SK-MEL-5 (cell line): Measurements from ENCODE around the gene PITX1. TPM values are rescaled to one million over a fixed set of nuclear protein-coding genes. Genes with fewer than 3 reads are reported as not detected.
"Not testable (repeated sequence)": the region's sequence is repeated elsewhere in the genome, so short reads cannot be mapped to it uniquely, and the experiment has no call there.

Experiments
- DNase-seq: peaks from one replicate; pipeline ENCODE4 v3.0.0-alpha.2; 2016; ENCODE audit warnings: low read depth, low spot score
- in situ Hi-C: cut with HindIII; loops from 2 replicates; pipeline ENCODE4 v1.10.0; 2016; ENCODE audit warnings: low sequenced_read_pairs, high pct_unique_total_duplicates, low pct_unique_long_range_greater_than_20kb
- polyA plus RNA-seq, 2 experiments: library from polyadenylated mRNA; depleted of rRNA; stranded (reverse); fragments of >200 nt; gene quantifications; 2 replicates each; pipeline ENCODE4 v1.2.3, GENCODE V29; 2015
- total RNA-seq: library from RNA; depleted of rRNA; stranded (reverse); fragments of >200 nt; shearing (Covaris generic); gene quantifications from 2 replicates; pipeline ENCODE4 v1.2.3, GENCODE V29; 2014; rRNA removed

The PITX1 gene
- 0.11 and 0.18 TPM in 2 replicates for total RNA-seq
- 0.30 and 0.51 TPM in 2 replicates for polyA plus RNA-seq (2015; cell fraction: cytosol; rRNA removed)
- polyA plus RNA-seq (2015; cell fraction: nucleus; rRNA removed): not detected in 2 replicates

DNA sequence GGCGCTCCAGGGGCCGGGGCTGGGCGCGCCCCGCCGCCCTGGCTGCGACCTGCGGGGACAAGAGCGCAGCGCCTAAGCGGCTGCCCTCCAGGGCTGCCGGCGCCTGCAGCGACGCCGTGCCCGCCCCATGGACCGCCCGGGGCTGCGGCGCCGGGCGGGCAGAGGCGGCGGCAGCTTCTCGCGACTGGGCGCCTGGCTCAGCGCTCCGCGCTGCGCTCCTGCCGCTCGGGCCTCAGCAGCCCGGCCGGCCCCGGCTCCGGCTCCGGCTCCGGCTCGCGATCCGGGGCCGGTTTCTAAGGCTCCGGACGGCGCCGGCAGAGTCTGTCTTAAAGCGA lies at the start of gene PITX1:
Gene PITX1, minus strand, starts transcription at position 328 of the 335 bp plus-strand sequence. CDS start 347 bp downstream, outside the sequence.
- no peak for DNase-seq
- in situ Hi-C loops: no loop called here

DNA sequence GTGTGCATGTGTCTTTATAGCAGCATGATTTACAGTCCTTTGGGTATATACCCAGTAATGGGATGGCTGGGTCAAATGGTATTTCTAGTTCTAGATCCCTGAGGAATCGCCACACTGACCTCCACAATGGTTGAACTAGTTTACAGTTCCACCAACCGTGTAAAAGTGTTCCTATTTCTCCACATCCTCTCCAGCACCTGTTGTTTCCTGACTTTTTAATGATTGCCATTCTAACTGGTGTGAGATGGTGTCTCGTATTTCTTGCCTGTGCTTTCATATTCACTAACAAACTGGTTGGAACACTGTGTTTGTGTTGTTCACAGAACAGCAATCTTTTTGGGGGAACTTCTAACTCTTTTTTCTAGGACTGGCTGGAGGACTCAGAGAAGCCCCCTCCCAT lies 49.3 kb upstream of the PITX1 start:
- in situ Hi-C loops, DNase-seq: not testable (repeated sequence)

DNA sequence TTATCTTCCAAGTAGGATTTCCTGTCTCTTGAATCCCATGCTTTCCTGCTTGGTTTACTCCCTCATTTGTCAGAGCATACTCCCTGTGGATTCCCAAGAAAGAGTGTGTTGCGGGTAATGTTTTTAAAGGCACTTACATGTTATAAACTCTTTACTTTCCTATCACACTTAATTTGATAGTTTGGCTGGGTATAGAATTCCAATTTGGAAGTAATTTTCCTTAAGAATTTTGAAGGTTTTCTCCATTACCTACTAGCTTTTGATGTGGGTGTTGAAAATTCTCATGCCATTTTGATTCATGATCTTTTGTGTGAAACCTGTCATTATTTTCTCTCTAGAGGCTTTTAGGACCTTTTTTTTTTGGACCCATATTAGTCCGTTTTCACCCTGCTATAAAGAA lies 47.2 kb upstream of the PITX1 start:
- no peak for DNase-seq
- in situ Hi-C loops: no loop called here

DNA sequence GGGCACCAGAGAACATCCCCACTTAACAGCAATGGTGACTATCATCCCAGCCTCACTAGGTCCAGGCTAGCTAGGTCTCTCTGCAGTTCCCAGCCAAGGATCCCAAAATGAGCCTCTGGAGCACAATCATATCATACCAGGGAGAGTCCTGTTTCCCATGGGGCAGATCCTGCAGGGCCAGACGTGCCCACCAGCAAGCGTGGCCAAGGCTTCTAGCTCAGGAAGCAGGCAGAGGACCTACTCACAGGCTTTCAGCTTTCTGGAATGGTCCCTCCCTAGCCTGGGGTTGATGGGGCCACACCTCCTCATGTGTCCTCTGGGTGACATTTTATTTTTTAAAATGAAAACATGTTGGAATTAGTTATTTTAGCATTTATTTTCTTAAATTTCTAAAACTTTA lies 45.7 kb upstream of the PITX1 start:
- DNase-seq: no peak
- in situ Hi-C loops: no loop called here

DNA sequence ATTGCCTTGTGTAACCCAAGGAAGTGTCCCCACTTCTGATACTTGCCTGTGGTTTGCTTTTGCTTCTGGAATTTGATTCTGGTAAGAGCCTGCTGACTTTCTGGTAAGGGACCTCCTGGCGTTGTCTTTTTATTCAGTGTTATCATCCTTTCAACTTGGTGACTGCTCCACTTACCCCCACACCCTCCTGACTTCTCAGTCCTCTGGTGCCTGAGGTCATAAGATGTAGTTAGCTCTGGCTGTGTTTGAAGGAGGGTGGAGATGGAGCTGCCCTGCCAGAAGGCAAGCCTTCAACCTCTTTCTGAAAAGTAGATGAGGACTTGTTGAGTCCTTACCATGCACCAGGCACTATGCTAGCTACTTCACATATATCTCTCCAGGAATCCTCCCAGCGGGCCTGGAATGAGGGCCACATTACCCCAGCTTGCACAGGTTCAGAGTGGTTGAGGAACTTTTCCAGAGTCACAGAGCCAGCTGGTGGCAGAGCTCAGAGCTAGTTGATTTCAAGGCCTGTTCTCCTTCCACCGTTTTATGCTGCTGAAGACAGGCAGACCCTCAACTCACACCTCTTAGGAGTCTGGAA lies 45.2 kb upstream of the PITX1 start:
- in situ Hi-C loops: no loop called here
- no peak for DNase-seq

DNA sequence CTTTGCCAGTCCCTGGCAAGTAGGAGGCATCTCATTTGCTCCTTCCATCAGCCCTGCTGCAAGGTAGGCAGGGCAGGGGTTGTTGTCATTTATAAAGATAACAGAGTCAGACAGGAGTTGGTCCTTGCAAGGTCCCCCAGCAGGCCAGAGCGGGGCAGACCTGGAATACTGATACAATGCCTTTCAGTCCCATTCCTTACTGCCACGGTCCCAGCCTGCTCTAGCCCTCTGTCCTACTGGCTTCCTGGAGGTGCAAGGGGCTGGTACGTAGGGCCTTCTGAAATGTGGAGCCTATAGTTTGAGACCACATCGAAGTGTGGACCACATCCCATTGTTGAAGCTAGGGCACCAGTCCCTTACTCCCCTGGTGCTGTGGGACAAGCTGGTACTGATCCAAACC lies 42.8 kb upstream of the PITX1 start:
- DNase-seq: no peak
- in situ Hi-C loops: no loop called here

DNA sequence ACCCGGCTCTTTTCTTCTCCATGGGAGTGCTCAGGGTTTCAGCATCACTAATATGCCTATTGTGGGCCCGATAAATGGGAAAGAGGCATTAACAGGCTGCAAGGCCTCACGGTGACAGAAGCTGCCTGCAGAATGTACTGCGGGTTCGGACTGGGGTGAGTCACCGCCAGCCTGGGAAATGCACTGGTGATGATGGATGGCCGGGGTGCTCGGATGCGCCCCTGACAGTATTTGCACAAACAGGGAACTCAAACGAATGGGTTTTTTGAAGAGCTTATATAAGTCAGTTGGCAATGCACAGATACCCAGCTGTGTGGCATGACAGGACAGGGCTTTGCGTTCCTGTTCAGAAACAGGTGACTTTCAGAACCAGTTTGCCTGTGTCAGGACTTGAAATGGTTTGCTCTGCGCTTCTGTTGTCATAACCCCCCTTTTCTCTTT lies 42.0 kb upstream of the PITX1 start:
- in situ Hi-C loops: no loop called here
- no peak for DNase-seq

DNA sequence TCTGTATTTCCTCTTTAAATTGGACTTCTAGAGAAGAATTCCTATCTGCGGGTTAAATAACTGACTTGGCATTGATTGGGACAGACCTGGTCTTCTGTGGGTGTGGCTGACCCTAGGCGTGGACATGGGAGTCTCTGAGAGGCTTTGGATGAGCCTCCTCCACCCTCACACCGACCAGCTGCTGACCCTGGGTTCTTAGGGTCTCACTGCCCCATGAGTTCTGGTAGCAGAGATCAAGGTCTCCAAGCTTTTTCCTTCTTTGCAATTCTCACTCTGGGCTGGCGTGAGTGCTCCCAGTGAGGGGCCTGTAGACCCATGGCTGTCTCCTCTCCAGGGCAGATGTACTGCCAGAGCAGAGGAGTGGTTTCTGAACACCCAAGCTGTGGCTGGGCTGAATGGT lies 41.6 kb upstream of the PITX1 start:
- in situ Hi-C loops: no loop called here
- DNase-seq: no peak

DNA sequence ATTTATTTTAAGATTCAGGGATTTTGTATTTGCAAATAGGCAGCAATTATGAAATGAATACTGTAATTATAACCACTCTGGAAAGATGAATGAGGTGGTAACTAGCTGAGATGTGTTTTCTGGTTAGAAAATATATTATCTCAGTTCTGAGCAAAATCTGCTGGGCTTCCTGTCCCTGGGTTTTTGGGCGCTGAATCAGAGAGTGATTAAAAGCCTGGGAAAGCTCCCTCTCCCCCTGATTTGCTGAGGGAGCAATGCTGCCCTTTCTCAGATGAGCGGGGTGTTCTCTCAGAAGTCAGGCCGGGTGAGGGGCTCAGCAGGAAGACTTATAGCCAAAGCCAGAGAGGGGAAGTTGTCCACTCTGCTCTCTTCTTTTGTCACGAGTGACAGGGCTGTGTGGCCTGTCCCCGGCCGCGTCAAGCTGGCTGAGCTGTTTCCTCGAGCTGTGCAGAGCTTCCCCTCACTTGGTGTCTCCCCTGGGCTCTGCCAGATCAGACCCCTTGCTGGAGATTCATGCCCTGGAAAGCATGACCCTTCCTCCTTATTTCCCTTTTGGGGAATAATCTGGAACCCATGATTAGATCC lies 39.8 kb upstream of the PITX1 start:
- in situ Hi-C loops: no loop called here
- no peak for DNase-seq

DNA sequence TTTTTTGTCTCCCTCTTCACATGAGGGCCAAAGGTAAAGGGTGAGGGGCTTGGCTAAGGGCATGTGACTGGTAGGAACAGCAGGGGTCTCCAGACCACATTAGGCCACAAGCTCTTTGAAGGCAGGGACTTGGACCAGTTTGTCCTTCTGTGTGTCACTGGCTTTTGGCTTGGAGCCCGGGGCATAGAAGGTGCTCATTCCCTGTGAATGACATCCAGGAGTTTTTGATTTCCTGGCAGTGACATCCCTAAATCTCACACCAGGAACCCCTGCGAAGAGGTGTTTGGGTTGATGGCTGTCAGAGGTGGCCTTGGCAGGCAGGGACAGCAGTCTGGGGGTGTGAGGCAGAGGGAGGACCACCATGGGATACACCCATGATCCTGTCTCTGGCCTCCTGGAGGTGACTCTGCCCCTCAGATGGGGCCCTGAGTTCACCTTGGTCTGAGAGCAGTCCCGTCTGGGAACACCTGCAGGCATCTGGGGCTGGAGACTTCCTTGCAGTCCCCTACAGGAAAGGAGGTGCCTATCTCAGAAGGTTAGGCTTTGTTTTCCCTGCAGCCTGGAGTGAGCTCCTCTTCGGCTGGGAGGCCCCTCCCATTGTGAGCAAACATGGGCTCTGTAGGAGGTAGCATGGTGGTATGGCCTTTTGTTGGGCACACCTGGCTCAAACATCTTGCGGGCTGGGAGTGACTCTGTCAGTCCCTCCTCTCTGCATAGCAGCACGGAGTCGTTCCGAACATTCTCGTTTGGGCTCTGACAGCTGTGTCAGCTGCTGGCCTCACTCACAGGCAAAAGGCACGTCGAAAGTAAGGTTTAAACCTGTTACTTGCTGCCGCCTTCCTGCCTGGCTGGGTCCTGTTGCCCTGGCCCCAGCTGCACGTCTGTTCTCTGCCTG lies 38.6 kb upstream of the PITX1 start:
- no peak for DNase-seq
- in situ Hi-C loops: no loop called here

DNA sequence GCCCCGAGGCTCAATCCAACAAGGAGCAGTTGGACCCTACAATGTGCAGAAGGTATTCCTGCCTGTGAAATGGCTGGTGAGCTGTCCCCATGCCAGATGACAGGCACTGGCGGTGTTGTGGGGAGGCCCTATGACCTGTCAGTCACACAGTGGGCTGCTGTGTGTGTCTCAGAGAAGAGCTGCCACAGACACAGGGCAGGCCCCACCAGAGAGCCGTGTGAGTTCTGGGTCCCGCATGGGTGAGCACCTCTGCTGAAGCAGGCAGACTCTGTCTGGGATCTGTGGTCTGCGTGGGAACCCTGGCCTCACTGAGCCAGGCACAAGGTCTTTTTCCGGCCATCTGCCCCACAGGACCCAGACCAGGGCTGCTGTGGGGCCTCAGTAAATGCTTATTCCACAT lies 37.3 kb upstream of the PITX1 start:
- no peak for DNase-seq
- in situ Hi-C loops: no loop called here

DNA sequence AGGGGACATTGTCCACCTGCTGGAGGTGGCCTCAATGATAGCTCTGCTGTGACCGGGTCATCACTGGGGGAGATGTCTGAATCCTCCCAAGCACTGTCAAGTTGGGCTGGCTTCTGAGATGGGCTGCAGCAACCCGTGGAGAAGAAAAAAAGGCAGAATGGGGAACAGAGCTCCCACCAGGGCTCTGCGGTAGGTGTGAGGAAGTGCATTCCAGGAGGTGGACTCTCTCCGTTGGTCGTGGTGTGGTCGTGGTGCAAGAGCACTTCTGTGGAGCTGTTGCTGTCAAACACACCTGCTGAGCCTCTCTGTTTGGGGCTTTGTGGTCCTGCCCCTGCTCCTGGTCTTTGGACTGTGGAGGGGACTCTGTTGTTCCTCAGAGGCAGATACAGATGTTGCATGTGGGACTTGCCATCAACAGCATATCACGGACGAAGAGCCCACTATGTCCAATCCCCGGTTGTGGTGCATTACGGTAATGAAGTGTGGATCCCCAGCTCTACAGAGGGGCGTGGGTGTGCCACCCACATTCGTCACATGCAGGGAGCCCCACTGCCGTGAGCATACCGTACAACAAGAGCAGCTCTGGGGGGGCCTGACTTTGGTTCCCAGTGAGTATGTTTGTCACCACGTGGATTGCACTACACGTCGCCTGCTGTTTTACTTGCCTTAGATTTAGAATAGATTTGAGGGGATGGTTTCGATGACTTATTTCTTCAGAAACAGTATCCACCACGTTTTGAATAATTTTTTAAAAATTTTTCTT lies 36.0 kb upstream of the PITX1 start:
- in situ Hi-C loops: no loop called here
- no peak for DNase-seq

DNA sequence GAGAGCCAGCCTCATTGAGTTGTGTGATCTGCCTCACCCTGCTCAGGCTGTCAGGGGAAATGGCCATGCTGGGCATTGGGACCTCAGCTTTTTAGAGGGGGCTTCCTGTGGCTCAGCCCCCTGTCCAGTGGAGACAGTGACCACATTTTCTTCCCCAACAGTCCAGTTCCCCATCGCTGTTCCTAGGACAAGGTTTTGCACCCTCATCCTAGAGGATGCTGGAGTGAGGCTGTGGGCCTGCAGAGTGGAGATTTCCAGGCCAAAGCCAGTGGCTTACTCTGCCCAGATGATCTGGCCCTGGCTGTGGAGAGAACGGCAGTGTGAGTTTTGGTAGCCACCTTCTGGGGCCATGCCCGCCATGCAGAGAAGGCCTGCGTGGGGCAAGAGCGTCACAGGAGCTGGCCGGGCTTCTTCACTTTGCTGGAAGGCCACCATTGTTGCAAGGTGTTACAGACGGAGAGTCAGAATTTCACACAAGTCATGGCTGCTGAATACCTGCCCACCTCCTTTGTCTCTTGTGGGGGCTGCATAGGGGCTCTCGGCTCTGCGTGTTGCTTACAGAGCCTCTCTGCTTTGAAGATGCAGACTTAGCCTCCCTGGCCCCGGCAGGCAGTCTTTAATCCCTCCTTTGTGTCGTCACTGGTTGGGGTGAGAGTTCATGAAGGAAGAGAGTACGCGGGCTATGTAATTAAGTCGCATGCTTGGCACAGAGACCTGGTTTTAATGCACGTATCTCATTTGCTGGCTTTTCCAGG lies 35.2 kb upstream of the PITX1 start:
- in situ Hi-C loops: no loop called here
- DNase-seq: no peak

DNA sequence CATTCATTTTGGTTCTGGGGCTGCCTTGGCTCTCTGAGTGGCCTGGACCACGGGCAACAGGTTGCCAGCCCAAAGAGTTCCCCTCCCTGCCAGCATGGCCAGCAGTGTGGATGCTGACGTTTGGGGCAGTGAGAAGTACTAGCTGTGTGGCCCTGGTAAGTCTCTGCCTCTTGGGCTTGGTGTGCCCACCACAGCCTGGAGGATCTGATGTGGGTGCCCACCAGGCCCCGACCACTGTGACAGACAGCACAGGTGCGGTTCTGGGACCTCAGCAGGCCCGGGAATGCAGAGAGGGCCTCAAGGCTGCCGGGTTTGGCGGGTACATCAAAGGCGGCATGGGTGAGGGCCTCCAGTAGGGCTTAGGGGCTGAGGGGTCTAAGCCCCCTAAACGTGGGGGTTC lies 33.6 kb upstream of the PITX1 start:
- in situ Hi-C loops: no loop called here

DNA sequence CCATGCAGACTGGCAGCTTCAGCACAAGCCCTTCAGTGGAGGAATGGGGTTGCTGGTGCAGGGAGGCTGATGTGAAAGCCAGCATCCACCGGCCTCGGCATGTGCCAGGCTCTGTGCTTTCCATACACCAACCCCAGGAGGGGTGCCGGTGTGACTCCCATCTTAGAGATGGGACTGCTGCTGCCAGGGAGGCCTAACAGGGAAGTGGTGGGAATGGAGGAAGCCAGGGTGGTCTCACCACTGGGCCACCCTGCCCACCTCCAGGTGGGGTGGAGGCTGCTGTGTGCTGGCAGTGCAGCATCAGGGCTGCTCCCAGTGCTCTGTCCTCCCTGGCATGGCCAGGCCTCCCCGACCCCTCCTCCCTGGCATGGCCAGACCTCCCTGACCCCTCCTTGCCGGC lies 32.8 kb upstream of the PITX1 start:
- DNase-seq: no peak
- in situ Hi-C loops: no loop called here

More for the DNA sequence above, 33.6 kb upstream of the PITX1 start:
- DNase-seq: no peak

DNA sequence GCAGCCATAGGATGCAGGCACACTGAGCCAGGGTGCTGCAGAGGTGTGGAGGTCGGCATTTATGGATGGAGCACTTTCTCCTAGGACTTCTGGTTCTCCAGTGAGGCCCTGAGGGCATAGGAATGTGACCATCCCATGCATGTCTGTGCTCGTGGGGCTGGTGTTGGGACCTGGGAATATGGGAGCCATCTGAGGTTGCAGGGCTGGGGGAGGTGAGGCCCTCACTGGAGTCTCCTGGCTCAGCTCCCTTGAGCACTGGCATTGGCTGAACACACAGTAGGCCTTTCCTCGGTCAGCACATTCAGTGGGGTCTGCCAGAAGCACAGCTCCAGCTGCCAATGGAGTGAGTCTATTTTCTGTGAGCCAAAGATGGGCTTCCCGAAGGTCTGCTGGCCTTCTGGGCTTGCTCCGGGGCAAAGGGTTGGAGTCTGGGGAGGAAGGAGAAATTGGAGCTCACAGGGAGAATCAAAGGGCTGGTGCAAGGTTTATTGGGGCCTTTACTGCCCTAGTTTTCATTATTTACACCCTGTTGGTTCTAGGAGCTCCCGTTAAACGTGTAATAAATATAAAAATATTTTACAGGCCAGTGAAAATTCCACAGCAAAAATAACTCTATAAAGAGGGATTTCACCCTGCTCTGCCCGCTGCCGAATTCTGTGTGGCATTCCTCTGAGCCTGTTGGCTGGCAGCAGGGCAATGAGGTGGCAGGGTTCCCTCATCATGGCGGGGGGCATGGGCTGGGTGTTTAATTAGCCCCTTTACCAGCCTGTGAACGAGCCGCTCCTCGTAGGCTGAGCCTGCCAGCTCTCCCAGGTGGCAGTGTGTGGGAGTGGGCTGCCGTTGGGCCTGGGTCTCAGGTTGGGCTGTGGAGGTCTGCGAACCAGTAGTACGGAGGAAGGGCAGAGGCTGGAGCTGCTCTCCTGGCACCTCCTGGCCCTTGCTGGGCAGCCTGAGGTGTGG lies 31.6 kb upstream of the PITX1 start:
- no peak for DNase-seq
- in situ Hi-C loops: no loop called here
